Calu3 (cell line): ENCODE data around the gene SEMA4G. TPM values are rescaled to one million over a fixed set of nuclear protein-coding genes. Genes with fewer than 3 reads are reported as not detected.
A peak's percentile ranks its signal among the peaks of the same experiment; 100 is the strongest.

Source experiments
- BruUV-seq: library from RNA; stranded (reverse); fragments of 400-500 nt; replicated peaks from 2 replicates; lab custom pipeline; 2021; lab: Mats Ljungman, UMichigan
- CTCF ChIA-PET: fragments of 300-600 bp; sonication (Branson Sonifier 250); formaldehyde crosslinking; loops from one replicate; lab custom pipeline; 2022; ENCODE audit warnings: antibody characterized with exemption; lab: Charles Lee
- DNase-seq: peaks from one replicate; pipeline ENCODE4 v3.0.0; 2022
- H3K27ac Mint-ChIP-seq: one replicate; pipeline ENCODE4 v1.8.0; 2022; ENCODE audit warnings: mixed read lengths; ENCODE audit not compliant: unreplicated experiment
- H3K27me3 Mint-ChIP-seq: one replicate; pipeline ENCODE4 v1.8.0; 2022; ENCODE audit warnings: mixed read lengths; ENCODE audit not compliant: unreplicated experiment
- H3K36me3 Mint-ChIP-seq: one replicate; pipeline ENCODE4 v1.8.0; 2022; ENCODE audit warnings: mild to moderate bottlenecking, moderate library complexity, mixed read lengths; ENCODE audit not compliant: insufficient read depth, unreplicated experiment
- H3K4me1 Mint-ChIP-seq: one replicate; pipeline ENCODE4 v1.8.0; 2022; ENCODE audit warnings: mild to moderate bottlenecking, low read depth, mixed read lengths; ENCODE audit not compliant: unreplicated experiment
- H3K4me3 Mint-ChIP-seq: one replicate; pipeline ENCODE4 v1.8.0; 2022; ENCODE audit warnings: mild to moderate bottlenecking, low read depth, moderate library complexity, mixed read lengths; ENCODE audit not compliant: unreplicated experiment
- H3K9me3 Mint-ChIP-seq: one replicate; pipeline ENCODE4 v1.8.0; 2022; ENCODE audit warnings: low read depth, mixed read lengths; ENCODE audit not compliant: unreplicated experiment
- CTCF ChIP-seq: fragments of 200-600 bp; IDR thresholded peaks from one replicate; pipeline ENCODE4 v1.8.0; 2022; ENCODE audit warnings: antibody characterized with exemption; ENCODE audit not compliant: unreplicated experiment
- intact Hi-C: fragments of 100-400 bp; cut with micrococcal nuclease; formaldehyde crosslinking; loops from one replicate; pipeline ENCODE4 v1.10.0; 2022; ENCODE audit not compliant: unreplicated experiment
- total RNA-seq: library from RNA; stranded (reverse); gene quantifications from 2 replicates; pipeline ENCODE4 v1.2.3, GENCODE V29; 2022

SEMA4G gene
- total RNA-seq, 1 experiment from 2014 or later: 15.9 TPM

- peak overlapping the region; percentile 70 for H3K4me3 Mint-ChIP-seq
- no peaks in the 10 kb centered on the region for H3K27me3 Mint-ChIP-seq
- peaks cover 14% of the 10 kb centered on the region for H3K4me1 Mint-ChIP-seq
- peak; percentile 45 for DNase-seq
- H3K9me3 Mint-ChIP-seq: no peaks in the 10 kb centered on the region
- no peak for TF ChIP-seq CTCF
- H3K36me3 Mint-ChIP-seq: peaks cover 61% of the 10 kb centered on the region
- CTCF ChIA-PET: interaction anchor here (0.9 to 1.2 kb wide), 5 partner anchors 15 to 44 kb away, joined by 3 to 5 read pairs (median 3); partner anchors contain the start of gene SEMA4G
- H3K27ac Mint-ChIP-seq: no peak overlapping the region
- BruUV-seq: no TSS peak
- intact Hi-C loops: loop anchor here (2.0 kb wide), 1 partner anchor 16 kb away; no protein-coding TSS in a partner anchor
These were observed 27.5 kb downstream of the SEMA4G start for GRCh38 chr10:100996678-100997359.

- no peaks in the 10 kb centered on the region for H3K9me3 Mint-ChIP-seq
- H3K36me3 Mint-ChIP-seq: peaks cover 61% of the 10 kb centered on the region
- BruUV-seq: no TSS peak
- CTCF ChIA-PET: interaction anchor here (0.6 to 1.5 kb wide), 8 partner anchors 14 to 461 kb away, joined by 3 to 17 read pairs (median 4); partner anchors contain the start of gene SEMA4G
- DNase-seq: peak; percentile 89
- peak overlapping the region; percentile 69 for H3K27ac Mint-ChIP-seq
- H3K27me3 Mint-ChIP-seq: no peaks in the 10 kb centered on the region
- peak; percentile 80 for TF ChIP-seq CTCF
- H3K4me1 Mint-ChIP-seq: peaks cover 14% of the 10 kb centered on the region
- intact Hi-C loops: loop anchor here (2.0 kb wide), 1 partner anchor 15 kb away; no protein-coding TSS in a partner anchor
- peak overlapping the region; percentile 70 for H3K4me3 Mint-ChIP-seq
These were observed 28.3 kb downstream of the SEMA4G start for GRCh38 chr10:100997360-100998182.

- intact Hi-C loops: no loop called here
- Mint-ChIP-seq H3K36me3 (peaks cover 61% of the 10 kb centered on the region), H3K4me3 (peak overlapping the region; percentile 70), H3K27me3 (no peaks in the 10 kb centered on the region), H3K27ac (peak overlapping the region; percentile 69), H3K4me1 (peaks cover 14% of the 10 kb centered on the region), H3K9me3 (no peaks in the 10 kb centered on the region)
- no peak for TF ChIP-seq CTCF
- no TSS peak for BruUV-seq
- CTCF ChIA-PET: interaction anchor here (0.6 to 1.5 kb wide), 3 partner anchors 13 to 462 kb away, joined by 5 to 17 read pairs (median 8); no protein-coding TSS in a partner anchor
- peak; percentile 67 for DNase-seq
These were observed 29.1 kb downstream of the SEMA4G start for GRCh38 chr10:100998183-100998990.
